HG03066 (cell line): ENCODE measurements around the gene CCDC126.
"Not testable (repeated sequence)": the region's sequence is repeated elsewhere in the genome, so short reads cannot be mapped to it uniquely, and the experiment has no call there.

Experiments
- ATAC-seq: cut with Tn5 transposase; IDR thresholded peaks from one replicate; pipeline ENCODE4 v1.9.1; 2021; ENCODE audit warnings: low read depth; ENCODE audit not compliant: unreplicated experiment

Gene CCDC126

DNA sequence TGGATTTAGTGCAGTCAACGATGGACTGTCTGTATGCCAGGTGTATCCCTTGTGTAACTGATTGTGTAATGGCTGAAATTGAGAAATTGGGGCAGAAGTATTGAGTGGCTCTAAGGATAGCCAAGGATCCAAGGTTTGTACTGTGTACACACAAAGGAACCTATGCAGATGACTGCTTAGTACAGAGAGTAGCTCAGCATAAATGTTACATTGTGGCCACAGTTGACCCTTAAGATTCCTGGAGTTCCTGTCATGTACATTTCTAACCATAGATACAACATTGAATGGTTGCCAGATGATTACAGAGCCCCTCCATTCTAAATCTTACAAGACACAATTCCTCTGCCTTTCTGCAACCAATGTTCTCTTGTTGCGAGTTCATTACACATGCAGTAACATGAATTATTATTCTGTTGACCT, 25.3 kb downstream of the CCDC126 start:
- no peak for ATAC-seq

DNA sequence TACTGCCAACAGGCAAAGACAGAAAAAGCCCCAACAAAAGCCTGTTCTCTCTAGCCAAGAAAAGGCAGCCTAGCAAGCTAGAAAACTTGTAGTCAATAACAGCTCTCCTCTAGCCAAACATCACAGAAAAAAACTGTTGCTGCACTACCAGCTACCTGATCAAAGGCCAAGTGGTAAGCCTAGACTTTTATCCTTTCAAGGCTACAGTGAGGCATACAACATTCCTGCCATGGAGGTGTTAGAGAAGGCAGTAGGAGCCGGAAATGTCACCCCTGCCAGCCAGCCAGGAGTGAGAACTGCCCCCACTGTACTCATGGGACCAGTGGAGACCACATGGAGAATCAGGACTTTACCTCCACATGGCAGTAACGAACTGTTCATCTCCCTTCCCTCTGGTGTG, 31.2 kb downstream of the CCDC126 start:
- ATAC-seq = no peak

DNA sequence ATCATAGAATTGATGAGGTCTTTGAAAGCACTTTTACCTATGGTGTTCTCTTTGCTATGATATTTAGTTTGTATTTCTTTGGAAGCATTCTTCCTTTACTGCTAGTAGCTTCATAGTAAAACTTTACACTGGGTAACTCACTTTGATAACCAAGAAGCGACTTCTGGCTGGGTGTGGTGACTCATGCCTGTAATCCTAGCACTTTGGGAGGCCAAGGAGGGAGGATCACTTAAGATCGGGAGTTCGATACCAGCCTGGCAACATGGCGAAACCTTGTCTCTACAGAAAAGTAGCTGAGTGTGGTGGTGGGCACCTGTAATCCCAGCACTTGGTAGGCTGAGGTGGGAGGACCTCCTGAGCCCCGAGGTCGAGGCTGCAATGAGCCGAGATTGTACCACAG, 36.2 kb downstream of the CCDC126 start:
- no peak for ATAC-seq

DNA sequence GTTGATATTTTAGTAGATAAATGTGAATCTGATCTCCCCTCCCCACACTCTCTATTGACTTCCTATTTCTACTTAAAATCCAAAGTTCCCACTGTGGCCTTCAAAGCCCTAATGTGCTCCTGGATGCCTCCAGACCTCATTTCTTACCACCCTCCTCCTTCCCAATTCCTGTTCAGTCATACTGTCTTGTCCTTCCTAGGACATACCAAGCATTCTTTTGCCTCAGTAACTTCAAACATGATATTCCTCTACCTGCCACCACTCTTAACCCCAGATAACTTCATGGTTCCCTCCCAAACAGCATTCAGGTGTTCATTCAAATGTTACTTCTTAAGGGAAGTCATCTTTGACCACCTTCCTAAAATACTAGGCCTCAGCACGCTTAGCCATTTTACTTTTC, 48.6 kb downstream of the CCDC126 start:
- no peak for ATAC-seq

DNA sequence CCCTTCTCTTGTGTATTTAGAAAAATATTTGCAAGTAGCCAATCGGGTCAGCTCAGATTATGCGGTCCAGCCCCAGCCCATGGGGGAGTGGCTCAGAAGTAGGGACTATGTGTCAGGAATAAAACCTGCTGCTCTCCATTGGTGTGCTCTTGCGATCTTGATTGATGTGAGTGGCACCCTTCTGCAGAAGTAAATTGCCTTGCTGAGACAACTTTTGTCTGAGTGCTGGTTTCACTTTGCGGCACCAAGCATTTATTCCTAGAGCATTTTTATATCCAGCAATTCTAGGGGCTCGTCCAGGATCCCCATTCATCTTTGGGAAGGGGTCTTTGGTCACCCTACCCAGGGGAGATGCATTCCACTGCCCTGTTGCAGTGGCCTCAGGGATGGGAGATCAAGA, 56.8 kb downstream of the CCDC126 start:
- no peak for ATAC-seq

DNA sequence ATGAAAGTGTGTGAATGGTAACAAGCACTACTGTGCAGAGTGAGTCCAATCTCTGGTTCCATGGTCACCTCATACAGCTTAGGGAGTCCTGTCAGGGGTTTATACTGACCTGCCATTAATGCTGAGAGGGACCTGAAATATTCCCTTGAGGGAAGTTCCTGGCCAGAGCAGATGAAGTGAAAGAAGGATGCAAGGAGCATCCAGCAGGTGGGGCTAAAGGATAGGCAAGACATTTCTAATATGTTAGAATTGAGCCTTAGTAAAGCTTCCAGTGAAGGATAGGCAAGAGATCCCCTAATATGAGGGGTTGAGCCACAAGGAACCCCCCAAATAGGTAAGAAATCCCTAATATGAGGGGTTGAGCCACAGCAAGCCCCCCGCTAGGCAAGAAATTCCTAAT, 57.3 kb downstream of the CCDC126 start:
- ATAC-seq = no peak

DNA sequence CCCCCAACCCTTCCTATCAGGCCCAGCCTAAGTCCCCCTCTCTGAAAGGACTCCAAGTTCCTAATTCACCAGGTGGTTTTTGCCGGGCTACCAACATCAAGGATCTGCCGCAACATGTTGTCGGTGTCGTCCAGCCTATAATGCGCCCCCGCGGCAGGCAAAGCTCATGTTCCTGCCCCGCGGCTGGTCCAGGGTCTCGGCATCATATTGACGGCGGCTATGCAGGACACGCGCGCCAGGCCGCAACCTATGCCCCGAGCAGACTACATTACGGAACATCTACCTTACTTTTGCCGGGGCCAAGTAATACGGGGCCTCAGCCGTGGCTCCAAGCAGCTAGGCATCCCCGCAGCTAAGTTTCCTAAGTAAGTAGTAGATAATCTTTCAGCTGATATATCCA, 58.3 kb downstream of the CCDC126 start:
- ATAC-seq = no peak

DNA sequence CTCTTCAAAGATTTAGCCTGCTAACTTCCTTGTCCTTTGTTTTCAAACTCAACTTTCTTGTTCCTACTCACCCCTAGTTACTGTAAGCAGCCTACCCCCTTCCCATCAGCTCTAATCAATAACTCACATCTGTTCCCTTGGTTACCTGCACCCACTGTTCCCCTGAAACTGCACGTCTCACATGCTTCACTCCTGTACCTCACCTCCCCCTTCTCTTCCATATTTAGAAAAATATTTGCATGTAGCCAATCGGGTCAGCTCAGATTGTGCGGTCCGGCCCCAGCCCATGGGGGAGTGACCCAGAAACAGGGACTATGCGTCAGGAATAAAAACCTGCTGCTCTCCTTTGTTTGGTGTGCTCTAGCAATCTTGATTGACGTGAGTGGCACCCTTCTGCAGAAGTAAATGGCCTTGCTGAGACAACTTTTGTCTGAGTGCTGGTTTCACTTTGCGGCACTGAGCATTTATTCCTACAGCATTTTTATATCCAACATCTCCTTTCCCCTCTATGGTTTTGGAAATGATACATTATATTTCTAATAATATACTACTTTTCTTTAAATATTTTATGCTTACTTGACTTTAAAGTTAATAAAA, 61.7 kb downstream of the CCDC126 start:
- no peak for ATAC-seq

DNA sequence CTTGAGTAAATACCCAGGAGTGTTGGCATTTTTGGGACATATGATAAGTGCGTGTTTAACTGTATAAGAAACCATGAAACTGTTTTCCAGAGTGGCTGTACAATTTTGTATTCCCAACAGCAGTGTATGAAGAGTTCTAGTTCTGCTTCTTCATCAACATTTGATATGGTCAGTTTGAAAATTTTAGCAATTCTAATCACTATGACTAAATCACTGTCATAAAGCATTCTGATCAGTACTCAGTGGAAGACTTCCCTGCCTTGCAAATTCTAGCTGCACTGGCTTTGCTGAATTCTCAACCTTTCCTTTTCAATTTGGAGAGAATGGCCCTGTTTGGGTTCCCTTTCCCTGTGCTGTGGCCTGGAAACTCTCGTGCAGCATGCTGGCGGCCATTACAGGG, 64.2 kb downstream of the CCDC126 start:
- no peak for ATAC-seq

DNA sequence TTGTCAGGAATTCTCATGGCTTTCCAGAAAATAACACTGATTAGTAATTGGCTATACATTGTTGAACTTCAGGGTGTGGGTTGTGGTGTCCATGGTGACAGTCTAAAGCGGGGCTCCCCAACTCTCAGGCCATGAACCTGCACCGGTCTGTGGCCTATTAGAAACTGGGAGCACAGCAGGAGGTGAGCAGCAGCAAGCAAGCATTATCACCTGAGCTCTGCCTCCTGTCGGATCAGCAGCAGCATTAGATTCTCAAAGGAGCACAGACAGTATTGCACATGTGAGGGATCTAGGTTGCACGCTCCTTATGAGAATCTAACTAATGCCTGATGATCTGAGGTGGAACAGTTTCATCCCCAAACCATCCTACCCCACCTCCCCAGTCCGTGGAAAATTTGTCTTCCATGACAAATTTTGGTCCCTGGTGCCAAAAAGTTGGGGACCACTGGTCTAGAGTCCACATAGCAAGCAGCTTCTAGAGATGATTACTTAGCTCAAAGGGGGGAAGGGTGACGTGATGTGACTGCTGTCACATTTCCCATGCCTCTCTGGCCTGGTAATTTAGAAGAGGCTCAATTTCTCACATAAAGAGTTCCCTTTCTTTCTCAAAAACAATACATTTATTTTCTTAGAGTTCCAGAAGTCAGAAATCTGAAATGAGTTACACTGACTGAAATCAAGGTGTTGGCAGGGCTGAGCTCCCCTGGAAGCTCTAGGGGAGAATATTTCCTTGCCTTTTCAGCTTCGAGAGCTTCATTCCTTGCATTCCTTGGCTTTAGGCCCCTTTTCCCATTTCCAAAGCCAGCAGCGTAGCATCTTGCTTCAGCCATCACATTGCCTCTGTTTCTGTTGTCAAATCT, 65.2 kb downstream of the CCDC126 start:
- ATAC-seq = no peak

DNA sequence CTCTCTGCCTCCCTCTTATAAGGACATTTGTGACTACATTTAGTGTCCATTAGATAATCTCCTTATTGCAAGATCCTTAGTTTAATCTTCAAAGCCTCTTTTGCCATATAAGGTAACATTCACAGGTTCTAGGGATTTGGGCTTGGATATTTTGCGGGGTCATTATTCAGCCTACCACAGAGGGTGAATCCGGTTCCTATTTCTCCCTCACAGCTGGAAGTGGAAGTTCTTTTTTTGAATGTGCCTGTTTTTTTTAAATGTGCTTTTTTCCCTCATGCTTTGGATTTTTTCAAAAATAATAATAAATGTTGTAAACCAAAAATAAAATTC, 65.8 kb downstream of the CCDC126 start:
- ATAC-seq = no peak

DNA sequence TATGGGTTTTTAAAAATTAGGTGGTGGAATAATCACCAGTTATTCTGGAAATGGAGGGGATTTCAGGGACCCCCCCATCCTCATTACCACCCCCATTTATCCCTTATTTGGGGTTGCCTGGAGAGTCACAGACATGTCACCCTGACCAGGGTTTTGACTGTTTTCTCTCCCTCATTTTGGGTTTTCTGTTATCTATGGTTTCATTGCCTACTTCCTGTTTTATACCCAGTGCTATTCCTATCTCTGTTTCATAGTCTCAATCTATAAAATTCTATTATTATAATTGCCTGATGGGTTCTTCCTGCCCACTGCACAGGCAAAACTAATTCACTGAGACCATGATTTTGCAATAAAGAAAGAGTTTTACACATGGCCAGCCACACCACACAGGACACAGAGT, 66.9 kb downstream of the CCDC126 start:
- ATAC-seq = no peak

DNA sequence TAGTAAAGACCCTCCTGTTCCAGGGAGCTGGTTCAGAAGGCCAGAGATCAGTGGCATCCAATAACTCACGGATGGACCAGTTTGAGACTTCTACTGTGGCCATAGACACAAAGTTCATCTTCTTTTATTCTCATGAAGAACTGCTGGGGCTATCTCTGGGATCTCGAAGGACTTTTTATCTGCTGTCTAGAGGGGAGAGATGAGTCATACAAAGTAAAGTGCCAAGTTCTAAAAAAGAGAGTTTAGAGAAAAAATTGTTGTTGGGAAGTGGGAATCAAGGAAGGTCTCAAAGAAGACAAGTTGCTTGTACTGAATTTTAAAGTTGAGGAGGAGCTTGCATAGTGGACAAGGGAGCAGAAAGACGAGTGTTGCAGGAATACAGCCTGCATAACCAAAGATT, 74.9 kb downstream of the CCDC126 start:
- no peak for ATAC-seq

DNA sequence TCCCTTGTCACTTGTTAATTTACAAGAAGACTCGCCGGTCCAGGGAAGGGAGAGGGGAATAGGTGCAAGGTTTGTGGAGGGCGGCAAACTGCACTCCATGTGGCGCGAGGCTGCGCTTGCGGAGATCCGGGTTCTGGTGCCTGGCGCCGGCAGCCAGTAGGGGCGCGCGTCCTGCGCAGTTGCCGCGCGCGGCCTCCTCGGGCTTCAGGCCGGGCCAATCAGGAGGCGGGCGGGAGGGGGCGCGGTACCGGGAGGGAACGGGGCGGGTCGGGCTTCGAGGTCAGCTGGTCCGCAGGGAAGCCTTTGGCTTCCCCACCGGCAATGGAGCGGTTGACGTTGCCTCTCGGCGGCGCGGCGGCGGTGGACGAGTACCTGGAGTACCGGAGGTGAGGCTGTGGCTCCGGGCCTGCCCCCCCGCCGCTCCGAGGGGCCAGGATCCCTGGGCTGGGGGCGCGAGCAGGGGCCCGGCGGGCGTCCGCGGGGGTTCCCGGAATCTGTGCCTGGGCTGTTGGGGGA, 82.8 kb downstream of the CCDC126 start, which contains the start of gene FAM221A:
Gene FAM221A, plus strand, starts transcription at position 302 of the 516 bp plus-strand sequence. Its CDS starts 20 bp downstream, at position 322.
- peak; percentile 84 for ATAC-seq

DNA sequence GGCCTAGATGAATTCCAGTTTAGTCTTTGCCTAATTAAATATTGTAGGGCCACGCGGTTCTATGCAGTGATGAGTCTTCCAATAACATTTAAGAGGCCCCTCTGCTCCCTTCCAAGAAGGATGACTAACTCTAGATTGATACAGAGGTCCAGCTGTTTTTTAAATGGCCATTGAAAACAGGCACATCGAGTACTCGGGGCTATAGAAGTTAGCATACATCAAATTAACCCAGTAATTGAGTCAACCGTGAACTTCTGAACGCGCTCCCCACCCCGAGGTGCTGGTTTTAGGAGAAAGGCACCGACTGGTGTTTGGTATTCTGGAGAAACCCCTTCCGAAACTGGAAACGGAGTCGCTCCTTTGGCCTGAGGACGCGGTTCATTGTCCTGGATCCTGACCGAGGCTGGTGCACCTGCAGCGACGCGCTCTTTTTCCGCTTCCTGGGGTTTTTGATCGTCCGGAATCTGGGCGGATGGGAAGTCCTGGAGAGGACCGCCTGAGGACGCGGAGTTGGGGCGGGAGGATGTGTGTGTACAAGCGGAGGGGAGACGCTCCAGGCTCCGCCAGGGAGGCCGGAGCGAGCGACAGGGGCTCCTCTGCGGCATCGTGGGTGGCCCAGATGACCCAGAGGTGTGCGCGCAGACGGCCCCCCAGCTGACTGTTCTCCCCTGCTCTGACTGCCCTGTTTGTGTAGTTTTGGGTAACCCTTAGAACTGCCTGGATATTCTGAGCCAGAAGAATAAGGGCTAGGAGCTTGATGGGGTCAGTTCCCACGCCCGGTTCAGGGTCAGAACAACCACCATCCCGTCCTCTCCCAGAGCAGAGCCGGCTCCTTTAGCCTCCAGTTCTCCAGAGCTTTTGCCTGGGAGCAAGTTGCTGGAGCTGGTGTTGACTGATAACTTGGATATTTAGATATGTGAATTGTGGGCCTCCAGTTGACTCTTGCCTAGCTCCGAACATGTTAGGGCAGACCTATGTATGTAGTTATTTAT, 83.5 kb downstream of the CCDC126 start:
- ATAC-seq = peak; percentile 50

DNA sequence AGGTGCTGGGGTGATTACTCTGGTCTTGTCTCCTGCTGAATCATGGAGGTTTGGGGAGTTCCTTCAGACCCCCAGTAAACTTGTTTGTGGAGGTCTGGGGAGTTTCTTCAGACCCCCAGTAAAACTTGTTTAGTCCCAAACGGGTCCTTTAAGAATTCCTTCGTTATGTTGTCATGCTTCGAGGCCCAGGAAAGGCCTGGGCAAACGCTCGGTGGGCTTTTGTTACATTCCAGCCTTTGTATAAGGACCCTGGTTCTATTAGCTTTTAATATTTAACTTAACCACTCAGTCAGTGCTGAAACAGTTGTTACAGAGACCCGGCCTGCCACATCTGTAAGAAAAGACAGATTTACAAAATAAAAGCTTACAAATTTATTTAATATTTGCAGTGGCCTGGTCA, 86.9 kb downstream of the CCDC126 start:
- not testable (repeated sequence) for ATAC-seq

DNA sequence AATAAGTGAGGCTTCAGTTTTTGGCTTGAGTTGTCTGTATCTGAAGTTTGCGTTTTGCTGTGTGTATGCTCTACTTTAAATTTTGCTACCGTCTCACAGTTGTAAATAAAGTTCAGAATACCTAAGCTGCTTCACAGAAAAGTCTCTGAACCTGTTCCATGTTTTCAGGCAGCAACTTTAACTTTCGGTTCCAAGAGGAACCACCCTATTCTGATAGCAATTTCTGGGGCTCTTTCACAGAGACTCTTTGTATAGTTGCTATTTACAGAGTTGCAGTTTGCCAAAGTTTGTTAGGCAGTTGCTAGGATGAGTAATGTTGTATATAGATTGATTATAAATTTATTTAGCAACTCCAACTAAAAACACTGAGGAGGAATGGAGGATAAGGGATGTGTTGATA, 88.5 kb downstream of the CCDC126 start:
- no peak for ATAC-seq

DNA sequence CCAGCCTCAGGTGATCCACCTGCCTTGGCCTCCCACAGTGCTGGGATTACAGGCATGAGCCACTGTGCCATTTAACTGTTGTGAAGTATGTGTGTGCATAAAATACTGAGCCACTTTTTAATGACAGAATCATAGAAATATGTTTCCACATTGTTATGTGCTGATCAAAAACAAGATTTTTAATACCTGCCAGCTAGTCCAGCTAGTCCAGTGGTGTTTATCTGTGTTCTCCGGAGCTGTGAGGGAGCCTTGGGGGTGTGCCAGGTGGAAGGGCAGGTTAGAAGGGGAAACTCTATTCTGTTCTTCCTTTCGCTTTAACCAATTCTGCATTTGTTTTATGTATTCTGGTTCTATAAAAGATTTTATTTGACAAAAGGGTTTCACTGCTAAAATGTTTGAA, 89.8 kb downstream of the CCDC126 start:
- no peak for ATAC-seq

DNA sequence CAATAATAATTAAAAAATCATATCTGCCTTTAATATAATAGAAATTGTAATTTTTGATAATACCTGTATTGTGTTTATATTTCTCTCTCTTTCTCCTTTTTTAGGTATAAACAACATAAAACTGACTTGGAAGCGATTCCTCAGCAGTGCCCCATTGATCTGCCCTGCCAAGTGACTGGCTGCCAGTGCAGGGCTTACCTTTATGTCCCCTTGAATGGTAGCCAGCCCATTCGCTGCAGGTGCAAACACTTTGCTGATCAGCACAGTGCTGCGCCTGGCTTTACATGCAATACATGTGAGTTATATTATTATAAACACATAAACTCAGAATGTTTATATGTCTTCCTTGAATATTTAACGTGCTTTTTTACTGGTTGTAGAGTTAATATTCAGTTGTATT, 92.0 kb downstream of the CCDC126 start:
- no peak for ATAC-seq

DNA sequence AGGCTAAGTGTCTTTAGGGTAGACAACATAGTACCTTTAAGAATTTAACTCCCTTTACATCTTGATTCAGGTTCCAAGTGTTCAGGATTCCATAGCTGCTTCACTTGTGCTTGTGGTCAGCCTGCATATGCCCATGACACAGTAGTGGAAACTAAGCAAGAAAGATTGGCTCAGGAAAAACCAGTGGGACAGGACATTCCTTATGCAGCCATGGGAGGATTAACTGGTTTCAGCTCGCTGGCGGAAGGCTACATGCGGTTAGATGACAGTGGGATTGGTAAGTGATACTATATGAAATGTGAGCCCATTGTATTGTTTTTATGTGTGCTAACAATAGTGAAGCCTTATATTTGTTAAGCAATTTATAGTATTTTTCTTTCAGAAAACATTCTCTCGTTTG, 94.1 kb downstream of the CCDC126 start:
- no peak for ATAC-seq

DNA sequence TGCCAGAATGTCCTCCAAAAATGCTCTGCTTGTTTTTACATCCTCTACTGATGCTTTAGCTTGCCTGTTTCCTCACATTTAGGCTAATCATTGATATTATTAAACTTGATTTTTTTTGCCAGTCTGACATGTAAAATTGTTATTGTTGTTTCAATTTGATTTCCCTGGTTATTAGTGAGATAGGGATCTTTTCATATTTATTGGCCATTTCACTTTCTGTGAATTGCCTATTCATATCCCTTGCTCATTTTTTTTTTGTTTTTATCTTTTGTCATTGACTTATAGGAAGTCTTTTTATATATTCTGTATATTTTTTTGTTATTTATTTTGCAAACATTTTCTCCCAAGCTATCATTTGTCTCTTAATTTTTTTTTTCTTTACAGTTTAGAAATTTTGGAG, 96.0 kb downstream of the CCDC126 start:
- no peak for ATAC-seq
